OCI-LY7 (cell line): ENCODE data around the gene RNASEH2C. TPM values are rescaled to one million over a fixed set of nuclear protein-coding genes. Genes with fewer than 3 reads are reported as not detected.
A peak's percentile ranks its signal among the peaks of the same experiment; 100 is the strongest.

Experiments used
- BruUV-seq: library from RNA; stranded (reverse); fragments of 400-500 nt; replicated peaks from 2 replicates; lab custom pipeline; 2021; lab: Mats Ljungman, UMichigan
- CTCF ChIA-PET: fragments of 300-600 bp; sonication (Branson Sonifier 250); formaldehyde crosslinking; loops from one replicate; lab custom pipeline; 2022; ENCODE audit warnings: antibody characterized with exemption; ENCODE audit not compliant: unreplicated experiment; lab: Charles Lee
- POLR2A ChIA-PET: fragments of 300-600 bp; sonication (Branson Sonifier 250); formaldehyde crosslinking; loops from one replicate; lab custom pipeline; 2022; ENCODE audit warnings: antibody characterized with exemption; lab: Charles Lee
- DNase-seq: peaks from one replicate; pipeline ENCODE4 v3.0.0-alpha.2; 2015; ENCODE audit warnings: low spot score
- H2AFZ ChIP-seq: fragments of 200-600 bp; sonication (generic), shearing (Covaris generic); 2 replicates; pipeline ENCODE4 v1.6.1; 2014; ENCODE audit warnings: mild to moderate bottlenecking, antibody characterized with exemption, low read length, moderate library complexity
- H3K27ac ChIP-seq: fragments of 200-600 bp; sonication (generic); 2 replicates; pipeline ENCODE4 v1.5.1; 2014; ENCODE audit warnings: mixed run types, low read depth, mild to moderate bottlenecking, moderate library complexity, low read length, inconsistent platforms; ENCODE audit not compliant: poor library complexity, severe bottlenecking
- H3K36me3 ChIP-seq: fragments of 200-600 bp; sonication (generic); 2 replicates; pipeline ENCODE4 v1.6.1; 2014; ENCODE audit warnings: mild to moderate bottlenecking, antibody characterized with exemption, low read length, moderate library complexity, mixed read lengths; ENCODE audit not compliant: insufficient read depth
- H3K4me1 ChIP-seq: fragments of 200-600 bp; sonication (generic); 2 replicates; pipeline ENCODE4 v1.5.1; 2014; ENCODE audit warnings: mild to moderate bottlenecking, low read length; ENCODE audit not compliant: insufficient read depth, poor library complexity, severe bottlenecking
- H3K4me2 ChIP-seq: fragments of 200-600 bp; sonication (generic); 2 replicates; pipeline ENCODE4 v1.6.1; 2014; ENCODE audit warnings: mild to moderate bottlenecking, low read length
- H3K4me3 ChIP-seq: fragments of 200-600 bp; sonication (generic); 2 replicates; pipeline ENCODE4 v1.5.1; 2014; ENCODE audit warnings: mild to moderate bottlenecking, low read depth, low read length; ENCODE audit not compliant: poor library complexity, severe bottlenecking
- H3K79me2 ChIP-seq: fragments of 200-600 bp; sonication (generic); 2 replicates; pipeline ENCODE4 v1.6.1; 2016; ENCODE audit warnings: low read depth, mild to moderate bottlenecking, low read length, moderate library complexity, mixed read lengths; ENCODE audit not compliant: insufficient read depth
- H3K9me2 ChIP-seq: fragments of 200-600 bp; sonication (generic); 2 replicates; pipeline ENCODE4 v1.6.1; 2016; ENCODE audit warnings: mild to moderate bottlenecking, low read length, mixed read lengths; ENCODE audit not compliant: insufficient read depth
- H3K9me3 ChIP-seq: fragments of 200-600 bp; sonication (generic); 2 replicates; pipeline ENCODE4 v1.6.1; 2014; ENCODE audit warnings: mild to moderate bottlenecking, mixed run types, low read length, mixed read lengths
- H4K20me1 ChIP-seq: fragments of 200-600 bp; sonication (generic); 2 replicates; pipeline ENCODE4 v1.6.1; 2014; ENCODE audit warnings: mild to moderate bottlenecking, antibody characterized with exemption, low read length, moderate library complexity, mixed read lengths; ENCODE audit not compliant: insufficient read depth
- EZH2phosphoT487 ChIP-seq: fragments of 200-600 bp; sonication (generic); IDR thresholded peaks from 2 replicates; pipeline ENCODE4 v1.6.1; 2018; ENCODE audit warnings: low read depth, borderline replicate concordance, mild to moderate bottlenecking, mixed run types, antibody characterized with exemption, low read length, moderate library complexity, mixed read lengths
- intact Hi-C: fragments of 100-400 bp; cut with micrococcal nuclease; formaldehyde crosslinking; loops from one replicate; pipeline ENCODE4 v1.10.0; 2022; ENCODE audit not compliant: unreplicated experiment
- total RNA-seq, 2 experiments: library from RNA; depleted of rRNA in 1 of 2; stranded (reverse); fragments of >200 nt in 1 of 2; shearing (Covaris generic) in 1 of 2; gene quantifications; 2 replicates each; pipeline ENCODE4 v1.2.3, GENCODE V29; 2014 to 2022
- TF ChIP-seq, protein P1 (sequence below): fragments of 200-600 bp; sonication (generic); conservative IDR thresholded peaks from 2 replicates; pipeline ENCODE4 v1.5.1; 2014; ENCODE audit warnings: mild to moderate bottlenecking, antibody characterized with exemption, low read length, moderate library complexity, mixed read lengths

Gene RNASEH2C
- total RNA-seq, 2 experiments from 2014 or later, result 92.7 to 100 TPM

DNA sequence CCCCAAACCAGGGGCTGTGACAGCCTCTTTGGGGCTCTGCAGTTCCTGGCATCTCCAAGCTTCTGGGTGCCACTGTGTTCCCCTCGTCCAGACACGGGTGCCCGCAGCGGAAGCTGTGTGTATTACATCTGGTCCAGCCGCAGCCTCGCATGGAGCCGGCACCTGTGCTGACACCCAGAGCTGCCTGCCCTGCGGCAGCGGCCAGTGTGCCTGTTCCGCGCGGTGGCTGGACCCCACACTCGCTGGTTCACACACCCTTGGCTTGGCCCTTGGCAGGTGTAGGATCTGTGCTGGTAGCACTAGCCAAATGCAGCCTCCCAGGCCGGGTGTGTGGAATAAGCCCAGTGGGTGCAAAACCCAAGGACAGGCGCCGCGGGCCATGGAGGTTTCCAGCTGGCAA lies 24.5 kb upstream of the RNASEH2C start:
- ChIA-PET POLR2A (interaction anchor here (0.5 to 0.6 kb wide), 2 partner anchors 77 to 791 kb away, joined by 3 read pairs; no protein-coding TSS in a partner anchor), CTCF (no interaction called here)
- no peak overlapping the region for H3K27ac ChIP-seq
- H4K20me1 ChIP-seq, result no peaks in the 10 kb centered on the region
- H3K9me3 ChIP-seq, result no peaks in the 10 kb centered on the region
- no peak overlapping the region for H2AFZ ChIP-seq
- H3K4me2 ChIP-seq, result no peak overlapping the region
- no peaks in the 10 kb centered on the region for H3K4me1 ChIP-seq
- no peaks in the 10 kb centered on the region for H3K36me3 ChIP-seq
- no peaks in the 10 kb centered on the region for H3K79me2 ChIP-seq
- no peak for DNase-seq
- H3K9me2 ChIP-seq, result no peaks in the 10 kb centered on the region
- no peak for TF ChIP-seq EZH2phosphoT487
- TF ChIP-seq, protein P1, sequence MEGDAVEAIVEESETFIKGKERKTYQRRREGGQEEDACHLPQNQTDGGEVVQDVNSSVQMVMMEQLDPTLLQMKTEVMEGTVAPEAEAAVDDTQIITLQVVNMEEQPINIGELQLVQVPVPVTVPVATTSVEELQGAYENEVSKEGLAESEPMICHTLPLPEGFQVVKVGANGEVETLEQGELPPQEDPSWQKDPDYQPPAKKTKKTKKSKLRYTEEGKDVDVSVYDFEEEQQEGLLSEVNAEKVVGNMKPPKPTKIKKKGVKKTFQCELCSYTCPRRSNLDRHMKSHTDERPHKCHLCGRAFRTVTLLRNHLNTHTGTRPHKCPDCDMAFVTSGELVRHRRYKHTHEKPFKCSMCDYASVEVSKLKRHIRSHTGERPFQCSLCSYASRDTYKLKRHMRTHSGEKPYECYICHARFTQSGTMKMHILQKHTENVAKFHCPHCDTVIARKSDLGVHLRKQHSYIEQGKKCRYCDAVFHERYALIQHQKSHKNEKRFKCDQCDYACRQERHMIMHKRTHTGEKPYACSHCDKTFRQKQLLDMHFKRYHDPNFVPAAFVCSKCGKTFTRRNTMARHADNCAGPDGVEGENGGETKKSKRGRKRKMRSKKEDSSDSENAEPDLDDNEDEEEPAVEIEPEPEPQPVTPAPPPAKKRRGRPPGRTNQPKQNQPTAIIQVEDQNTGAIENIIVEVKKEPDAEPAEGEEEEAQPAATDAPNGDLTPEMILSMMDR, result no peak
- no TSS peak for BruUV-seq
- no peak overlapping the region for H3K4me3 ChIP-seq
- intact Hi-C loops, result no loop called here

DNA sequence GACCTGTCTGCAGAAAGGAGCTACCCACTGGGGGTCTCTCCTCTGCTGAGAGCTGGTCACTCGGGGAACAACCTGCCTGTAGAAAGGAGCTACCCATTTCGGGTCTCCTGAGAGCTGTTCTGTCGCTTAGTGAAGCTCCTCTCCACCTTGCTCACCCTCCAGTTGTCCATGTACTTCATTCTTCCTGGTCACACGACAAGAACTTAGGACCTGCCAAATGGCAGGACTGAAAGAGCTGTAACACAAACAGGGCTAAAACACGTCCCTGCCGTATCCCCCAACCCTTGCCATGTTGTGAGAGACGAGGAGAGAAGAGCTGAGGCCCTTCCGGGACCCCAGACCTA lies 24.1 kb upstream of the RNASEH2C start:
- DNase-seq, result no peak
- Histone ChIP-seq H4K20me1 (no peaks in the 10 kb centered on the region), H3K36me3 (no peaks in the 10 kb centered on the region), H2AFZ (no peak overlapping the region), H3K79me2 (no peaks in the 10 kb centered on the region), H3K4me2 (no peak overlapping the region), H3K4me3 (no peak overlapping the region), H3K4me1 (no peaks in the 10 kb centered on the region), H3K9me2 (no peaks in the 10 kb centered on the region), H3K27ac (no peak overlapping the region), H3K9me3 (no peaks in the 10 kb centered on the region)
- no TSS peak for BruUV-seq
- CTCF ChIA-PET, result no interaction called here
- no peak for TF ChIP-seq EZH2phosphoT487
- intact Hi-C loops, result no loop called here
- POLR2A ChIA-PET, result interaction anchor here (0.5 to 0.6 kb wide), 2 partner anchors 77 to 791 kb away, joined by 3 read pairs; no protein-coding TSS in a partner anchor

DNA sequence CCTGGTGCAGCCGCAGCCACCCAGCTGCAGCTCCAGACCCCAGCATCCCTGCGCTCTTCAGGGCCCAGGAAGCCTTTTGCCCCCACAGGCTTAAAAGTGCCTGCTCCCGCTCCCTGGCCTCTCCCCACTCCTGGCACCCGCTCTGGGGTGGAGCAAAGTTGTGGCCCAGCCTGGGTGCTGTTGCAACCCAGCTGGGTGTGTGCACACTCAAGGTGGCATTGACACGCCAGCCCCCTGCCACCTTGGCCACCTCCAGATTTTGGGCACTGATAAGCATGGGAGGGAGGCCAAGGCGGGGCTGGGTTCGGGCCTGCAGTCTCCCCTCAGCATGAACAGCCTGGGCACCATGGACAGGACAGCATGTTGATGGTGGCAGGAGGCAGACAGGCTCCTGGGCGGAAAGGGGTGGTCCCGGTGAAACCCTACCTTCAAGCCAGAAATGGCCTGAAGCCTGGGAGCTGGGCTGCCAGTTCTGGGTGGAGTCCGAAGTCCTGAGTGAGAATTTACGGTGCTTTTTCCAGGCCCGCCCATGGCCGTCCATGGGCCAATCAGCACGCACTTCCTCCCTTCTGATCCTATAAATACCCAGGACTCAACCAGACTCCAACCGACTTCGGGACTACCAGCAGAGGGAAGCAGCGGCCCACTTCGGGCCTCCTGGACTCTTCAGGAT lies 23.6 kb upstream of the RNASEH2C start:
- ChIA-PET CTCF (no interaction called here), POLR2A (no interaction called here)
- DNase-seq, result peak; percentile 6
- Histone ChIP-seq H2AFZ (no peak overlapping the region), H3K4me3 (no peak overlapping the region), H3K36me3 (no peaks in the 10 kb centered on the region), H3K27ac (no peak overlapping the region), H3K9me3 (no peaks in the 10 kb centered on the region), H3K79me2 (no peaks in the 10 kb centered on the region), H4K20me1 (no peaks in the 10 kb centered on the region), H3K4me2 (no peak overlapping the region), H3K9me2 (no peaks in the 10 kb centered on the region), H3K4me1 (no peaks in the 10 kb centered on the region)
- TF ChIP-seq EZH2phosphoT487, result no peak
- intact Hi-C loops, result no loop called here
- no TSS peak for BruUV-seq

DNA sequence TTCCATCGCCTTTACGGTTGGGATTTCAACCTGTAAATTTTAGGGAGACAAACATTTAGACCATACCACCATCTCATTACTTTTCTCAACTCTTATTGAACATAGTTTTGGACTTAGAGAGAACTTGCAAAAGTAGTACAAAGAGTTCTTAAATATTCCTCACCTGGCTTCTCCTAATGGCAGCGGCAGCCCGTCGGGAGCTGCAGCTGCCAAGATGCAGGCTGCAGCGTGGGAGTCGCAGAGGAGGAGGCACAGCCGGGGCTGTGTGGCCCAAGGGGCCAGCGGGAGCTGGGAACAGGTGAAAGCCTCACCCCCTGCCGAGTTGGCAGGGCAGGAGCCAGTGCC lies 23.1 kb upstream of the RNASEH2C start:
- no TSS peak for BruUV-seq
- TF ChIP-seq EZH2phosphoT487, result no peak
- TF ChIP-seq, protein P1, result no peak
- Histone ChIP-seq H2AFZ (no peak overlapping the region), H3K4me2 (no peak overlapping the region), H3K9me2 (no peaks in the 10 kb centered on the region), H3K27ac (no peak overlapping the region), H3K4me1 (no peaks in the 10 kb centered on the region), H3K36me3 (no peaks in the 10 kb centered on the region), H3K4me3 (no peak overlapping the region), H4K20me1 (no peaks in the 10 kb centered on the region), H3K79me2 (no peaks in the 10 kb centered on the region), H3K9me3 (no peaks in the 10 kb centered on the region)
- ChIA-PET POLR2A (no interaction called here), CTCF (no interaction called here)
- intact Hi-C loops, result no loop called here
- no peak for DNase-seq
